OCI-LY1 (cell line): ENCODE results near the gene SPRY1.

ENCODE experiments used
- H2AFZ ChIP-seq: fragments of 200-600 bp; sonication (generic), shearing (Covaris generic); 2 replicates; pipeline ENCODE4 v1.6.0; 2014; ENCODE audit warnings: antibody characterized with exemption, mild to moderate bottlenecking, low read length
- H3F3A ChIP-seq: fragments of 200-600 bp; sonication (generic), shearing (Covaris generic); 2 replicates; pipeline ENCODE4 v1.6.0; 2014; ENCODE audit warnings: mild to moderate bottlenecking, antibody characterized with exemption, low read length, moderate library complexity; ENCODE audit not compliant: insufficient read depth
- H3K27ac ChIP-seq: fragments of 200-600 bp; sonication (generic); 2 replicates; pipeline ENCODE4 v1.5.1; 2014; ENCODE audit warnings: low read length, mixed run types, mild to moderate bottlenecking, low read depth; ENCODE audit not compliant: poor library complexity, severe bottlenecking
- H3K27me3 ChIP-seq: fragments of 200-600 bp; sonication (generic); 2 replicates; pipeline ENCODE4 v1.6.0; 2014; ENCODE audit warnings: antibody characterized with exemption, mild to moderate bottlenecking, low read length, moderate library complexity; ENCODE audit not compliant: insufficient read depth
- H3K36me3 ChIP-seq: fragments of 200-600 bp; sonication (generic); 2 replicates; pipeline ENCODE4 v1.6.1; 2014; ENCODE audit warnings: mild to moderate bottlenecking, antibody characterized with exemption, low read length, moderate library complexity, mixed read lengths; ENCODE audit not compliant: insufficient read depth
- H3K4me1 ChIP-seq: fragments of 200-600 bp; sonication (generic); 2 replicates; pipeline ENCODE4 v1.5.1; 2014; ENCODE audit warnings: mild to moderate bottlenecking, low read length, moderate library complexity; ENCODE audit not compliant: insufficient read depth, severe bottlenecking
- H3K4me2 ChIP-seq: fragments of 200-600 bp; sonication (generic), shearing (Covaris generic); 2 replicates; pipeline ENCODE4 v1.6.1; 2014; ENCODE audit warnings: low read length
- H3K4me3 ChIP-seq: fragments of 200-600 bp; sonication (generic); 2 replicates; pipeline ENCODE4 v1.5.1; 2014; ENCODE audit warnings: low read length, low read depth, mild to moderate bottlenecking, mixed read lengths; ENCODE audit not compliant: poor library complexity, severe bottlenecking
- H3K79me2 ChIP-seq: fragments of 200-600 bp; shearing (Covaris generic); 2 replicates; pipeline ENCODE4 v1.6.1; 2016; ENCODE audit warnings: mixed run types, low read length, mixed read lengths; ENCODE audit not compliant: insufficient read depth
- H3K9ac ChIP-seq: fragments of 200-600 bp; sonication (generic), shearing (Covaris generic); 2 replicates; pipeline ENCODE4 v1.6.1; 2014; ENCODE audit warnings: mild to moderate bottlenecking, low read length, mixed read lengths
- H3K9me2 ChIP-seq: fragments of 200-600 bp; sonication (generic), shearing (Covaris generic); 2 replicates; pipeline ENCODE4 v1.6.1; 2014; ENCODE audit warnings: low read depth, mild to moderate bottlenecking, low read length, mixed read lengths
- H3K9me3 ChIP-seq: fragments of 200-600 bp; shearing (Covaris generic); 2 replicates; pipeline ENCODE4 v1.6.1; 2014; ENCODE audit warnings: low read length, mixed read lengths
- H4K20me1 ChIP-seq: fragments of 200-600 bp; sonication (generic), shearing (Covaris generic); 2 replicates; pipeline ENCODE4 v1.6.0; 2016; ENCODE audit warnings: mild to moderate bottlenecking, low read length; ENCODE audit not compliant: insufficient read depth
- CTCF ChIP-seq: fragments of 200-600 bp; sonication (generic), shearing (Covaris generic); IDR thresholded peaks from 2 replicates; pipeline ENCODE4 v1.5.1; 2017; ENCODE audit warnings: mild to moderate bottlenecking, antibody characterized with exemption, low read length, moderate library complexity, mixed read lengths
- EZH2 ChIP-seq: fragments of 200-600 bp; sonication (generic), shearing (Covaris generic); IDR thresholded peaks from 2 replicates; pipeline ENCODE4 v1.8.0; 2017; ENCODE audit warnings: borderline replicate concordance, mixed run types, mild to moderate bottlenecking, antibody characterized with exemption, low read length, moderate library complexity, mixed read lengths

SPRY1 gene

GRCh38 chr4:123438031-123438430, 41.4 kb downstream of the SPRY1 start:
- no peaks in the 10 kb centered on the region for H4K20me1 ChIP-seq
- peaks cover 31% of the 10 kb centered on the region for H3K4me1 ChIP-seq
- H2AFZ ChIP-seq, result 0 out of 2 replicates have a peak overlapping the region, but pooled peaks have one; percentile 15
- H3K36me3 ChIP-seq, result no peaks in the 10 kb centered on the region
- no peaks in the 10 kb centered on the region for H3F3A ChIP-seq
- H3K79me2 ChIP-seq, result no peaks in the 10 kb centered on the region
- no peaks in the 10 kb centered on the region for H3K9me2 ChIP-seq
- no peak overlapping the region for H3K9ac ChIP-seq
- H3K4me2 ChIP-seq, result no peak overlapping the region
- peaks cover 6% of the 10 kb centered on the region; the same call in 1 of the 2 replicates for H3K9me3 ChIP-seq
- no peak overlapping the region for H3K4me3 ChIP-seq
- no peak overlapping the region for H3K27ac ChIP-seq
- H3K27me3 ChIP-seq, result no peaks in the 10 kb centered on the region
- TF ChIP-seq EZH2 (no peak), CTCF (no peak)

GRCh38 chr4:123443401-123444289, 47.0 kb downstream of the SPRY1 start:
- Histone ChIP-seq H3K27me3 (no peaks in the 10 kb centered on the region), H3K79me2 (no peaks in the 10 kb centered on the region), H4K20me1 (no peaks in the 10 kb centered on the region), H3K36me3 (no peaks in the 10 kb centered on the region), H3K4me1 (peaks cover 65% of the 10 kb centered on the region), H3K4me2 (peak overlapping the region; percentile 66), H3K9me3 (no peaks in the 10 kb centered on the region), H3K9ac (peak overlapping the region; percentile 62), H2AFZ (no peak overlapping the region), H3K27ac (peak overlapping the region; percentile 96), H3K4me3 (peak overlapping the region; percentile 44), H3K9me2 (no peaks in the 10 kb centered on the region), H3F3A (no peaks in the 10 kb centered on the region)
- TF ChIP-seq EZH2 (no peak), CTCF (no peak)

GRCh38 chr4:123444290-123444731, 47.7 kb downstream of the SPRY1 start:
- H2AFZ ChIP-seq, result no peak overlapping the region

More at GRCh38 chr4:123444290-123444731, 47.7 kb downstream of the SPRY1 start:
- Histone ChIP-seq H3K4me3 (peak overlapping the region; percentile 44), H3K36me3 (no peaks in the 10 kb centered on the region), H3F3A (0 out of 2 replicates have a peak, but pooled peaks cover 3% of the 10 kb centered on the region), H3K9me2 (no peaks in the 10 kb centered on the region), H3K4me2 (peak overlapping the region; percentile 66), H4K20me1 (no peaks in the 10 kb centered on the region), H3K9ac (peak overlapping the region; percentile 62), H3K79me2 (no peaks in the 10 kb centered on the region), H3K9me3 (no peaks in the 10 kb centered on the region), H3K4me1 (peaks cover 71% of the 10 kb centered on the region), H3K27me3 (no peaks in the 10 kb centered on the region), H3K27ac (peak overlapping the region; percentile 96)
- no peak for TF ChIP-seq EZH2
- TF ChIP-seq CTCF, result no peak
